CD4-positive, alpha-beta T cell (primary cell): ENCODE data around the gene ZBTB5. TPM values are rescaled to one million over a fixed set of nuclear protein-coding genes. Genes with fewer than 3 reads are reported as not detected.
"Not testable (repeated sequence)": the region's sequence is repeated elsewhere in the genome, so short reads cannot be mapped to it uniquely, and the experiment has no call there.

Experiments
- ATAC-seq: fragments of 200-7000 bp; cut with Tn5 transposase; one replicate; pipeline ENCODE4 v1.10.0; 2022; ENCODE audit warnings: mild to moderate bottlenecking; ENCODE audit not compliant: poor library complexity
- CTCF ChIA-PET: fragments of 350-600 bp; sonication (Branson Sonifier 250); formaldehyde crosslinking; loops from one replicate; lab custom pipeline; 2021; ENCODE audit warnings: antibody characterized with exemption, inconsistent platforms; lab: Charles Lee
- POLR2A ChIA-PET: fragments of 350-600 bp; sonication (Branson Sonifier 250); formaldehyde crosslinking; loops from one replicate; lab custom pipeline; 2021; ENCODE audit warnings: antibody characterized with exemption, inconsistent platforms; lab: Charles Lee
- DNase-seq, 14 experiments: peaks; one replicate each; pipeline ENCODE4 v3.0.0-alpha.2; 2013 to 2020; ENCODE audit warnings: mixed read lengths in 2 of 14
- H3K27ac ChIP-seq, 2 donors: one replicate each; pipeline versions ENCODE4 v1.5.1 to v1.7.0; 2013; ENCODE audit warnings: low read length in 2 of 2, low read depth in 1 of 2, mild to moderate bottlenecking in 1 of 2
- H3K27me3 ChIP-seq, 2 experiments: 1 replicate in 1 of 2; 2 replicates in 1 of 2; pipeline versions ENCODE4 v1.6.1 to v1.7.0; 2013; ENCODE audit warnings: low read length in 2 of 2, control low read depth in 1 of 2, mild to moderate bottlenecking in 1 of 2, moderate library complexity in 1 of 2; ENCODE audit not compliant: insufficient read depth in 2 of 2, control insufficient read depth in 1 of 2
- H3K36me3 ChIP-seq: one replicate; pipeline ENCODE4 v1.6.1; 2013; ENCODE audit warnings: low read length, control low read depth; ENCODE audit not compliant: insufficient read depth
- H3K4me1 ChIP-seq: one replicate; pipeline ENCODE4 v1.6.1; 2013; ENCODE audit warnings: low read length, control low read depth; ENCODE audit not compliant: insufficient read depth
- H3K4me3 ChIP-seq: one replicate; pipeline ENCODE4 v1.5.1; 2013; ENCODE audit warnings: mild to moderate bottlenecking, low read length, moderate library complexity
- H3K9me3 ChIP-seq, 2 experiments: 1 replicate in 1 of 2; 2 replicates in 1 of 2; pipeline versions ENCODE4 v1.6.1 to v1.7.0; 2013; ENCODE audit warnings: low read length in 2 of 2, mild to moderate bottlenecking in 2 of 2, control low read depth in 1 of 2, moderate library complexity in 1 of 2; ENCODE audit not compliant: control insufficient read depth in 1 of 2, insufficient read depth in 1 of 2
- H3K27ac Mint-ChIP-seq: one replicate; pipeline ENCODE4 v1.8.0; 2020; ENCODE audit warnings: mixed read lengths
- H3K27me3 Mint-ChIP-seq: one replicate; pipeline ENCODE4 v1.8.0; 2021; ENCODE audit warnings: mixed read lengths
- H3K36me3 Mint-ChIP-seq: one replicate; pipeline ENCODE4 v1.8.0; 2021; ENCODE audit warnings: low read depth, mixed read lengths
- H3K4me1 Mint-ChIP-seq: one replicate; pipeline ENCODE4 v1.8.0; 2021; ENCODE audit warnings: low read depth, mixed read lengths
- H3K4me3 Mint-ChIP-seq: one replicate; pipeline ENCODE4 v1.8.0; 2020; ENCODE audit warnings: mild to moderate bottlenecking, mixed read lengths
- H3K9me3 Mint-ChIP-seq: one replicate; pipeline ENCODE4 v1.8.0; 2020; ENCODE audit warnings: mixed read lengths
- CTCF ChIP-seq: fragments of 200-600 bp; IDR thresholded peaks from one replicate; pipeline ENCODE4 v1.8.0; 2022; ENCODE audit warnings: antibody characterized with exemption, mild to moderate bottlenecking
- intact Hi-C, 2 experiments: fragments of 100-400 bp; cut with DNase I in 1 of 2; cut with micrococcal nuclease in 1 of 2; formaldehyde crosslinking; loops; one replicate each; pipeline versions ENCODE4 v1.15.1 to v1.9.0; 2023 to 2025; cut with DNase I, micrococcal nuclease
- total RNA-seq, 174 experiments: library from RNA in 2 of 174; stranded (reverse) in 2 of 174; gene quantifications; one replicate each; pipeline ENCODE4 v1.2.3 and lab custom pipeline; 2021 to 2026

The ZBTB5 gene
- total RNA-seq, 2 experiments from 2014 or later, result 21.3 to 22.0 TPM

GRCh38 chr9:37468620-37469019 is 3.4 kb upstream of the ZBTB5 start:
- Histone ChIP-seq H3K4me3 (no peak overlapping the region), H3K4me1 (peaks cover 25% of the 10 kb centered on the region), H3K9me3 (no peaks in the 10 kb centered on the region), H3K27ac (no peak overlapping the region), H3K36me3 (no peaks in the 10 kb centered on the region), H3K27me3 (no peaks in the 10 kb centered on the region)
- DNase-seq, result no peak
- TF ChIP-seq CTCF, result no peak
- Mint-ChIP-seq H3K4me3 (no peak overlapping the region), H3K9me3 (no peaks in the 10 kb centered on the region), H3K27me3 (no peaks in the 10 kb centered on the region), H3K27ac (no peak overlapping the region), H3K36me3 (peaks cover 20% of the 10 kb centered on the region), H3K4me1 (peaks cover 22% of the 10 kb centered on the region)
- intact Hi-C loops, result loop anchor here (5.0 to 10.0 kb wide), 7 partner anchors 46 to 1071 kb away; partner anchors contain the start of genes GRHPR (in 1 of the 2), MELK (in 1 of the 2), TOMM5 (in 1 of the 2) and TRMT10B (in 1 of the 2)
- no peak for ATAC-seq
- ChIA-PET POLR2A (no interaction called here), CTCF (no interaction called here)

- ATAC-seq, H3K36me3 ChIP-seq, H3K27me3 ChIP-seq, H3K9me3 Mint-ChIP-seq, H3K27ac Mint-ChIP-seq, H3K4me3 ChIP-seq, H3K9me3 ChIP-seq, H3K4me3 Mint-ChIP-seq, H3K27me3 Mint-ChIP-seq, DNase-seq, H3K27ac ChIP-seq, POLR2A ChIA-PET: not testable (repeated sequence)
- intact Hi-C loops, result loop anchor here (5.0 to 10.0 kb wide), 7 partner anchors 45 to 1070 kb away; partner anchors contain the start of genes GRHPR (in 1 of the 2), MELK (in 1 of the 2), TOMM5 (in 1 of the 2) and TRMT10B (in 1 of the 2)
- CTCF ChIA-PET, result interaction anchor here (0.7 kb wide), 1 partner anchor 19 kb away, joined by 3 read pairs; no protein-coding TSS in a partner anchor
- peaks cover 20% of the 10 kb centered on the region for H3K36me3 Mint-ChIP-seq
- peaks cover 32% of the 10 kb centered on the region for H3K4me1 Mint-ChIP-seq
- peaks cover 29% of the 10 kb centered on the region for H3K4me1 ChIP-seq
Measured at GRCh38 chr9:37467530-37467929, 2.3 kb upstream of the ZBTB5 start.

- CTCF ChIA-PET, result no interaction called here
- ATAC-seq, result no peak
Measured at GRCh38 chr9:37466037-37466709, 923 bp upstream of the ZBTB5 start.

More at GRCh38 chr9:37466037-37466709, 923 bp upstream of the ZBTB5 start:
- intact Hi-C loops, result loop anchor here (1.0 to 10.0 kb wide), 8 partner anchors 18 to 1069 kb away; partner anchors contain the start of genes GRHPR (in 1 of the 2), MELK (in 1 of the 2), TOMM5 (in 1 of the 2) and TRMT10B (in 1 of the 2)
- Histone ChIP-seq H3K4me3 (peak overlapping the region; percentile 96), H3K4me1 (peaks cover 29% of the 10 kb centered on the region), H3K27ac (peak overlapping the region; percentile 90 to 95), H3K27me3 (no peaks in the 10 kb centered on the region), H3K36me3 (no peaks in the 10 kb centered on the region), H3K9me3 (no peaks in the 10 kb centered on the region)
- Mint-ChIP-seq H3K4me3 (peak overlapping the region; percentile 91), H3K27me3 (no peaks in the 10 kb centered on the region), H3K36me3 (peaks cover 20% of the 10 kb centered on the region), H3K9me3 (no peaks in the 10 kb centered on the region), H3K27ac (peak overlapping the region; percentile 92), H3K4me1 (peaks cover 37% of the 10 kb centered on the region)
- POLR2A ChIA-PET, result interaction anchor here (0.5 to 2.5 kb wide), 13 partner anchors 9 to 1717 kb away, joined by 3 to 52 read pairs (median 4); partner anchors contain the start of genes GRHPR, POLR1E, RGP1 and TOMM5
- peak in 6 of 14 experiments; percentile 1 to 57 (median 28) for DNase-seq
- TF ChIP-seq CTCF, result no peak
